HFFc6 (cell line): Measurements from ENCODE around the gene TTC39A. TPM values are rescaled to one million over a fixed set of nuclear protein-coding genes. Genes with fewer than 3 reads are reported as not detected.

ENCODE experiments used
- DNase-seq: peaks from one replicate; pipeline ENCODE4 v3.0.0-alpha.2; 2018
- H3K27ac Mint-ChIP-seq: 2 replicates; pipeline ENCODE4 v1.8.0; 2020; ENCODE audit warnings: mild to moderate bottlenecking, mixed read lengths
- H3K27me3 Mint-ChIP-seq: 2 replicates; pipeline ENCODE4 v1.8.0; 2021; ENCODE audit warnings: mild to moderate bottlenecking, moderate library complexity, mixed read lengths; ENCODE audit not compliant: insufficient read depth
- H3K36me3 Mint-ChIP-seq: 2 replicates; pipeline ENCODE4 v1.8.0; 2021; ENCODE audit warnings: low read depth, mixed read lengths
- H3K4me1 Mint-ChIP-seq: 2 replicates; pipeline ENCODE4 v1.8.0; 2020; ENCODE audit warnings: low read depth, mixed read lengths
- H3K4me3 Mint-ChIP-seq: 2 replicates; pipeline ENCODE4 v1.8.0; 2020; ENCODE audit warnings: mild to moderate bottlenecking, moderate library complexity, mixed read lengths
- H3K9me3 Mint-ChIP-seq: 2 replicates; pipeline ENCODE4 v1.8.0; 2020; ENCODE audit warnings: mild to moderate bottlenecking, mixed read lengths
- total RNA-seq, 6 experiments: library from RNA; stranded (reverse); fragmentation: NEBNext Ultra II Directional; extraction: Animal tissue kit (Norgen Biotek cat#: 25700); gene quantifications; 2 replicates in 1 of 6; 3 replicates in 5 of 6; pipeline ENCODE4 v1.2.3, GENCODE V29; 2021
- TF ChIP-seq, protein P1 (sequence below): fragments of 200-600 bp; sonication (generic); IDR thresholded peaks from 2 replicates; pipeline ENCODE4 v1.5.0; 2021; ENCODE audit warnings: antibody characterized with exemption, mild to moderate bottlenecking

The TTC39A gene
- total RNA-seq, 6 experiments from 2014 or later: 0.10 to 0.52 (median 0.17) TPM; not detected in 2

GRCh38 chr1:51299981-51300670, 30.2 kb downstream of the TTC39A start:
- H3K27me3 Mint-ChIP-seq: peaks cover 5% of the 10 kb centered on the region
- H3K27ac Mint-ChIP-seq: no peak overlapping the region
- H3K4me1 Mint-ChIP-seq: peaks cover 23% of the 10 kb centered on the region
- TF ChIP-seq, protein P1, sequence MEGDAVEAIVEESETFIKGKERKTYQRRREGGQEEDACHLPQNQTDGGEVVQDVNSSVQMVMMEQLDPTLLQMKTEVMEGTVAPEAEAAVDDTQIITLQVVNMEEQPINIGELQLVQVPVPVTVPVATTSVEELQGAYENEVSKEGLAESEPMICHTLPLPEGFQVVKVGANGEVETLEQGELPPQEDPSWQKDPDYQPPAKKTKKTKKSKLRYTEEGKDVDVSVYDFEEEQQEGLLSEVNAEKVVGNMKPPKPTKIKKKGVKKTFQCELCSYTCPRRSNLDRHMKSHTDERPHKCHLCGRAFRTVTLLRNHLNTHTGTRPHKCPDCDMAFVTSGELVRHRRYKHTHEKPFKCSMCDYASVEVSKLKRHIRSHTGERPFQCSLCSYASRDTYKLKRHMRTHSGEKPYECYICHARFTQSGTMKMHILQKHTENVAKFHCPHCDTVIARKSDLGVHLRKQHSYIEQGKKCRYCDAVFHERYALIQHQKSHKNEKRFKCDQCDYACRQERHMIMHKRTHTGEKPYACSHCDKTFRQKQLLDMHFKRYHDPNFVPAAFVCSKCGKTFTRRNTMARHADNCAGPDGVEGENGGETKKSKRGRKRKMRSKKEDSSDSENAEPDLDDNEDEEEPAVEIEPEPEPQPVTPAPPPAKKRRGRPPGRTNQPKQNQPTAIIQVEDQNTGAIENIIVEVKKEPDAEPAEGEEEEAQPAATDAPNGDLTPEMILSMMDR: no peak
- DNase-seq: no peak
- H3K9me3 Mint-ChIP-seq: no peaks in the 10 kb centered on the region
- H3K36me3 Mint-ChIP-seq: no peaks in the 10 kb centered on the region
- H3K4me3 Mint-ChIP-seq: no peak overlapping the region

DNA sequence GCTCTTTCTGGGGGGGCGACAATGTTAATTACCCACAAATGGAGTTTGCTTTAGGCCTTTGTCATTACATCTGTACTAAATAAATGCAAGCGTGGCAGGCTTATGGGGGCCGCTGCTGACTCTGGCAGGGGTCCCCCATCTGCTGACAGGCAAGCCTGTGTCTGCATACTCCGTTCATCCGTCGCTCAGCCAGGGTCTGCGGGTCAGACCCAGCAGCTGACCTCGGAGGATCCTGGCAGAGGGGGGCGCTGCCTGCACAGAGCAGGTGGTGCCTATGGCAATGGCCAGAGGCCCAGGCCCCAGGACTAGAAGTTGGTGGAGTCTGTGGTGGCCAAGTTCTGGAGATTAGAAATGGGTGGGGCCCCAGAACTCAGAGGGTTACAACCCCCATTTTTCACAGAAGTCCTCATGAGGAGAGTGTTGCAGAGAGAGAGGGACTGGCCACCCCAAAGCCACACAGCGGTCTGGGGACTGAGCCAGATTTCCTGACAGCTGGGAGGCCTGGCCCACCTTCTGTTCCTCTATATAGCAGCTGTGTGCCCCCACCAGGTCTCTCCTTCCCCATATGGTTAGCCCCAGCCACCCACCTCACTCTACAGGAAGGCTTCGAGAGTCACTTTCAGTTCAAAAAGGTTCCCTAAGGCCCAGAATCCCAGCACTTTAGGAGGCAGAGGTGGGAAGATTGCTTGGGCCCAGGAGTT, 31.0 kb downstream of the TTC39A start:
- no peaks in the 10 kb centered on the region for H3K36me3 Mint-ChIP-seq
- TF ChIP-seq, protein P1: no peak; the same call in 1 of the 2 replicates
- H3K4me3 Mint-ChIP-seq: no peak overlapping the region
- no peaks in the 10 kb centered on the region for H3K9me3 Mint-ChIP-seq
- H3K4me1 Mint-ChIP-seq: peaks cover 27% of the 10 kb centered on the region
- no peak for DNase-seq
- no peak overlapping the region for H3K27ac Mint-ChIP-seq
- peaks cover 5% of the 10 kb centered on the region for H3K27me3 Mint-ChIP-seq

DNA sequence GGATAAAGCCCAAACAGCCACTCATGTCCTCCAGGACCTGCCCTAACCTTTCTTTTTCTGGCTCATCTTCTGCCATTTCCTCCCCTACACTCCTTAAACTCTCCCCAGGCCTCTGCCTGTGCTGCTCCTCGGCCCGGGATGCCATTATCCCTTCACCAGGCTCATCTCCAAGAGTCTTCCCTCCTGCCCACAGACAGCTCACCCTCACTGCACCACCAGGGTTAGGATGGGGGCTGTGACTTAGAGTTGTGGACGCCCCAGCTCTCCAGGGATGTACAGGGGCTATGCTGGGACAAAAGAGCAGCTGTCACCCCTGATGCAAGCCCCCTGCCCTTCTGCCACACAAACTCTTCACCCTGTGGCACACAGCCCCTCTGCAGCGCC, 32.0 kb downstream of the TTC39A start:
- no peak overlapping the region for H3K27ac Mint-ChIP-seq
- TF ChIP-seq, protein P1: no peak
- H3K4me3 Mint-ChIP-seq: no peak overlapping the region
- H3K9me3 Mint-ChIP-seq: no peaks in the 10 kb centered on the region
- peaks cover 19% of the 10 kb centered on the region for H3K4me1 Mint-ChIP-seq
- H3K27me3 Mint-ChIP-seq: peaks cover 5% of the 10 kb centered on the region
- no peaks in the 10 kb centered on the region for H3K36me3 Mint-ChIP-seq
- DNase-seq: no peak

- Mint-ChIP-seq H3K4me3 (no peak overlapping the region; the same call in 1 of the 2 replicates), H3K27me3 (peaks cover 5% of the 10 kb centered on the region), H3K27ac (peak overlapping the region; percentile 34; the same call in 1 of the 2 replicates), H3K36me3 (no peaks in the 10 kb centered on the region), H3K4me1 (peaks cover 19% of the 10 kb centered on the region), H3K9me3 (no peaks in the 10 kb centered on the region)
- TF ChIP-seq, protein P1: no peak
- DNase-seq: no peak
These were observed 32.7 kb downstream of the TTC39A start for GRCh38 chr1:51297401-51298321.
